D721Med (cell line): Measurements from ENCODE around the gene ADAMTS3.

Experiments
- DNase-seq: peaks from one replicate; pipeline ENCODE4 v3.0.0; 2011; ENCODE audit warnings: low spot score; ENCODE audit not compliant: insufficient read length
- FAIRE-seq: peaks from 2 replicates; lab custom pipeline; 2011; peaks lifted over from hg19 to GRCh38; lab: Jason Lieb, UNC
- TF ChIP-seq, protein P1 (sequence below): IDR thresholded peaks from 2 replicates; pipeline ENCODE4 v1.5.1; 2012; ENCODE audit warnings: mild to moderate bottlenecking, control low read depth; ENCODE audit not compliant: insufficient read depth; ENCODE audit errors: missing control alignments

The ADAMTS3 gene

DNA sequence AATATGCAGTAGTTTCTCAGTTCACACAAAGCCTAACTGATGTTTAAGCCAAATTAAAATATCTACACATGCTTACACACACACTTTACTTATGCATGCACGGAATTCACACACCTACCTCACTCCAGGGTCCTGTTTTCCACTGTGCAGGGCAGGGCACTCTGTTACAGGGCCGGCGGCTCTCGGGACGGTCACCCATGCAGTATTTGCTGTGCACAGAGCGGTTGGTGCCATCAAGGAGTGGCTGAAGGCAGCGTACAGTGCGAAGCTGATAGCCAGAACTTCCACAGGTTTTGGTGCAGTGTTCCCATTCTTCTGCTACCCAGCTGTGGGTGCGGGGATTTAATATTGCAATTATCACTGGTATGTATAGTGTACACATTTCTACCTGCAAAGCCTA is 278.3 kb downstream of the ADAMTS3 start:
- DNase-seq (no peak), FAIRE-seq (no peak)
- TF ChIP-seq, protein P1, sequence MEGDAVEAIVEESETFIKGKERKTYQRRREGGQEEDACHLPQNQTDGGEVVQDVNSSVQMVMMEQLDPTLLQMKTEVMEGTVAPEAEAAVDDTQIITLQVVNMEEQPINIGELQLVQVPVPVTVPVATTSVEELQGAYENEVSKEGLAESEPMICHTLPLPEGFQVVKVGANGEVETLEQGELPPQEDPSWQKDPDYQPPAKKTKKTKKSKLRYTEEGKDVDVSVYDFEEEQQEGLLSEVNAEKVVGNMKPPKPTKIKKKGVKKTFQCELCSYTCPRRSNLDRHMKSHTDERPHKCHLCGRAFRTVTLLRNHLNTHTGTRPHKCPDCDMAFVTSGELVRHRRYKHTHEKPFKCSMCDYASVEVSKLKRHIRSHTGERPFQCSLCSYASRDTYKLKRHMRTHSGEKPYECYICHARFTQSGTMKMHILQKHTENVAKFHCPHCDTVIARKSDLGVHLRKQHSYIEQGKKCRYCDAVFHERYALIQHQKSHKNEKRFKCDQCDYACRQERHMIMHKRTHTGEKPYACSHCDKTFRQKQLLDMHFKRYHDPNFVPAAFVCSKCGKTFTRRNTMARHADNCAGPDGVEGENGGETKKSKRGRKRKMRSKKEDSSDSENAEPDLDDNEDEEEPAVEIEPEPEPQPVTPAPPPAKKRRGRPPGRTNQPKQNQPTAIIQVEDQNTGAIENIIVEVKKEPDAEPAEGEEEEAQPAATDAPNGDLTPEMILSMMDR, result no peak

DNA sequence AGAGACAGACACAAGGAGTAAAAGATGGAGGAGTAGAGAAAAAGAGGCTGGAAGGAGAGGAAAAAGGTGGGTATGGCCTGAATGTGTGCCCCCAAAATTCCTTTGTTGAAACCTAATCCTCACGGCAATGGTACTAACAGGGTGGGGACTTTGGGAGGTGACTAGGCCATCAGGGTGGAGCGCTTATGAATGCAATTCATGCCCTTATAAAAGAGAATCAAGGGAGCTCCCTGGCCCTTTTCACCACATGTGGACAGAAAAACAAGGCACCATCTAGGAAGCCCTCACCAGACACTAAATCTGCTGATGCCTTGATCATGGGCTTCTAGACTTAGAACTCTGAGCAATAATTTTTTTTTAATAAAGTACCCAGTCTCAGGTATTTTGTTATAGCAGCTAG is 282.1 kb downstream of the ADAMTS3 start:
- FAIRE-seq (no peak), DNase-seq (no peak)
- TF ChIP-seq, protein P1, result no peak

DNA sequence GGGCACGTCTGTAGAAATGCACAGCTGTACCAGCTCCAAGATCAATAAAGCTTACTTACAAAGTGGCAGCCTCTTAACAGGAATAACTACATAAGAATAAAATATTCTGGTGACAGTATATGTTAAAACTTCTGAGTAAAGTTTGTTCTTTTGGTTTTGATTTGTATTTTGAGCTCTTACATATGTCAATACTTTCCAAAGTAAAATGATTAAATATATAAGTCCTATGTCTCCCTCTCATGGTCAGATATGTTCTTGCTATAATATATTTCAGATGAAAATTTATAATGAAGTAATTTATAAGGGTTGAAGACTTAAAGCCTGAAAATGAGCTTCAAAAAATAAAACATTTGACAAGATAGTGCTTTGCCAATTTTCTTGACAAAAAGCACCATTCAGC is 282.8 kb downstream of the ADAMTS3 start:
- FAIRE-seq (no peak), DNase-seq (no peak)
- TF ChIP-seq, protein P1, result peak; percentile 12

DNA sequence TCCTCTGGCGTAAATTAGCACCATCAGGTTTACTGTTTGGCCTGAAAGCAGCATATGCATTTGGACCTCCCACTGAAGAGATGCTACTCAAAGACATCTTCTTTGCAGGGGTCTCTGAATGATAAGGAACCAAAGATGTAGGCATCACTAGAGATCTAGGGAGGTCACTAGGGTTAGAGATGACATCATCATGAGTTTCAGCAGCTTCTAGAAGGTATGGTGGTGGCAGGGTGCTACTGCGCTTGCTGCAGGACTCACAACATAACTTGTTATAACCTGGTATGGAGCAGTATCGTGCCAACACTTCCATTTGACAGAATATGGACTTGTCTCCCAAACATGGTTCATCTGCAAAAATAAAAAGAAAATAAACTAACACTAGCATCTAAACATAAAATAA is 285.7 kb downstream of the ADAMTS3 start:
- TF ChIP-seq, protein P1, result no peak
- DNase-seq (no peak), FAIRE-seq (no peak)

DNA sequence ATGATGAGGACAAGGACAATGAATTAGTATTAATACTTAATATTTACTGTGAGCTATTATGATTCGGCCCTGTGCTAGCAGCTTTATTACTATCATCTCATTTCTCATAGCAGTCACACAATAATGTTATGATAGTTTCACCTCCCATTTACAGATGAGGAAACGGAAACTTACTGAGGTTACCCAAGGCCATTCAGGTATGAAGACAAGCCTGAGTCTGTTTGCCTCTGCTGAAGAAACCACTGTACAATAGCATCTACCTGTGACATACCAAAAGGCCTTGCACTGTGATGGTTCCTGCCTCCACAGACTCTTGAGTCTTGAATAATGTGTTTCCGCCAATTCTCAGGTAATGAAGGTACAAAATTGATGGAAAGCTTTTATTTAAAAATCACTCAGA is 288.8 kb downstream of the ADAMTS3 start:
- TF ChIP-seq, protein P1, result no peak
- FAIRE-seq (no peak), DNase-seq (no peak)

DNA sequence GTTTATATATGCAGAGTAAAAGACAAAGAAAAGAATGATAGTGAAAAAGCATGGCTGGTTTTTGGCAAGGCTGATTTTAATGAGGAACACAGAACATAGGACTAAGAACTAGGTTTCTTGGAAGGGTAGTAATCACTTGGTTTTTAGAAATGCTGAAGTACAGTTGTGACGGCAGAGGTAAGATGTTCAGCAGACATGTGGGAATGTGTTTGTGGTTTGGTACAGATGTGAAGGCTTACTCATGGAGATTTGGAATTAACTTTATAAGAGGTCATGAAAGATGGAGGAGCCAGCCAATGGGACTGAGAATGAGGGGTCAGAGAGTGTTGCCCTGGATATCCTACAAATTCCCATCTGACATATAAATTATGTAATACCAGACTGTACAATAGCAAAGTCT is 293.6 kb downstream of the ADAMTS3 start:
- DNase-seq (no peak), FAIRE-seq (no peak)
- TF ChIP-seq, protein P1, result no peak

DNA sequence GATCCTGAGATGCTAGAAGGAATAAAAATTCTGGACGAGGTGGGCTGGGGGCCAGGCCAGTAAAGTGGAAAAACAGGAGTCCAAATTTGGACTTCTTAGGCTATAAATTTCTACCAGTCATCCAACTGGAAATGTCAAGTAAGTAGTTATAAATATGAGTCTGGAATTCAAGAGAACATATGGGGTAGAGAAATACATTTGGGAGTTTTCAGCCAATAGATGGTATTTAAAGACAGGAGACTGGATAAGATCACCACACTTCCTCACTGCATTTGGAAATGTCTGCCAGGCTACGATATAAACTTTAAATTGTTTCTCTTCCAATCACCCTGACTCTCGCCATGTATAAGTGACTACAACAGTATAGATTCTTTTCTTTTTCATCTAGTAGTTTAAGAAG is 294.8 kb downstream of the ADAMTS3 start:
- DNase-seq, result no peak
- TF ChIP-seq, protein P1, result no peak
- no peak for FAIRE-seq
